ENCODE results near the gene RLIM. TPM values are rescaled to one million over a fixed set of nuclear protein-coding genes. Genes with fewer than 3 reads are reported as not detected.

Gene RLIM
- total and polyA plus RNA-seq, 2 experiments from 2014 or later = 6.6 to 40.1 TPM

- TF ChIP-seq ZNF462 (CRISPR knock-in tag; IDR thresholded peaks at IDR 0.05) (no peak), POLR2AphosphoS5 (IDR thresholded peaks at IDR 0.05; ENCODE audit: low read depth) (no peak), CTCF (conservative IDR thresholded peaks at IDR 0.05; ENCODE audit: low read depth in 2 of 2) (no peak), STAT1 (IDR thresholded peaks at IDR 0.05; ENCODE audit: unreplicated experiment) (no peak), ZNF114 (CRISPR knock-in tag; IDR thresholded peaks at IDR 0.05) (no peak), JUNB (IDR thresholded peaks at IDR 0.05; ENCODE audit: unreplicated experiment) (no peak), NANOG (IDR thresholded peaks at IDR 0.05; ENCODE audit: borderline replicate concordance) (no peak), ETS1 (IDR thresholded peaks at IDR 0.05) (no peak)
Observed at GRCh38 chrX:74579597-74580198, 34.7 kb downstream of the RLIM start (continued).

Measured in GM23338 (cell line).